SU-DHL-6 (cell line): Measurements from ENCODE around the gene TARDBP.

ENCODE experiments used
- H2AFZ ChIP-seq: fragments of 200-600 bp; sonication (generic); 2 replicates; pipeline ENCODE4 v1.6.1; 2014; ENCODE audit warnings: low read depth, mild to moderate bottlenecking, moderate library complexity, mixed read lengths, antibody characterized with exemption, low read length; ENCODE audit not compliant: severe bottlenecking
- H3F3A ChIP-seq: fragments of 200-600 bp; shearing (Covaris generic); 2 replicates; pipeline ENCODE4 v1.6.0; 2016; ENCODE audit warnings: antibody characterized with exemption, mild to moderate bottlenecking; ENCODE audit not compliant: insufficient read depth
- H3K27ac ChIP-seq: fragments of 200-600 bp; sonication (generic); 2 replicates; pipeline ENCODE4 v1.5.1; 2016; ENCODE audit warnings: low read depth, mild to moderate bottlenecking, low read length, moderate library complexity, mixed read lengths
- H3K27me3 ChIP-seq: fragments of 200-600 bp; sonication (generic), shearing (Covaris generic); 2 replicates; pipeline ENCODE4 v1.6.0; 2014; ENCODE audit warnings: mild to moderate bottlenecking, low read length
- H3K36me3 ChIP-seq: fragments of 200-600 bp; sonication (generic); 2 replicates; pipeline ENCODE4 v1.6.1; 2014; ENCODE audit warnings: mild to moderate bottlenecking, low read length, mixed read lengths
- H3K4me2 ChIP-seq: fragments of 300-600, 200-600 bp; shearing (Covaris generic), sonication (generic); 2 replicates; pipeline ENCODE4 v1.6.0; 2014; ENCODE audit warnings: low read length, low read depth, mild to moderate bottlenecking; ENCODE audit not compliant: poor library complexity, severe bottlenecking
- H3K4me3 ChIP-seq: fragments of 200-600 bp; sonication (generic); 2 replicates; pipeline ENCODE4 v1.5.1; 2014; ENCODE audit warnings: antibody characterized with exemption, low read length, mild to moderate bottlenecking, mixed read lengths; ENCODE audit not compliant: insufficient read depth, poor library complexity, severe bottlenecking
- H3K79me2 ChIP-seq: fragments of 200-600 bp; sonication (generic); 2 replicates; pipeline ENCODE4 v1.6.1; 2014; ENCODE audit warnings: mild to moderate bottlenecking, low read length, moderate library complexity; ENCODE audit not compliant: insufficient read depth
- H3K9ac ChIP-seq: fragments of 200-600 bp; sonication (generic); 2 replicates; pipeline ENCODE4 v1.7.0; 2014; ENCODE audit warnings: mild to moderate bottlenecking, low read length
- H3K9me2 ChIP-seq: fragments of 200-600 bp; sonication (generic); replicated peaks from 2 replicates; pipeline ENCODE4 v1.6.1; 2014; ENCODE audit warnings: low read length; ENCODE audit not compliant: insufficient read depth
- H3K9me3 ChIP-seq: fragments of 200-600 bp; sonication (generic); 2 replicates; pipeline ENCODE4 v1.6.1; 2014; ENCODE audit warnings: low read length, mixed read lengths; ENCODE audit not compliant: insufficient read depth
- H4K20me1 ChIP-seq: fragments of 200-600 bp; sonication (generic); 2 replicates; pipeline ENCODE4 v1.6.1; 2014; ENCODE audit warnings: low read depth, mild to moderate bottlenecking, antibody characterized with exemption, low read length, moderate library complexity, mixed read lengths
- CTCF ChIP-seq: fragments of 200-600 bp; sonication (generic); IDR thresholded peaks from one replicate; pipeline ENCODE4 v1.5.1; 2017; ENCODE audit warnings: antibody characterized with exemption, mild to moderate bottlenecking, low read length, moderate library complexity; ENCODE audit not compliant: insufficient read depth, poor library complexity, severe bottlenecking
- EZH2phosphoT487 ChIP-seq: fragments of 200-600 bp; sonication (generic), shearing (Covaris generic); conservative IDR thresholded peaks from 2 replicates; pipeline ENCODE4 v1.6.1; 2018; ENCODE audit warnings: mild to moderate bottlenecking, antibody characterized with exemption, low read length, moderate library complexity, mixed read lengths

The TARDBP gene

GRCh38 chr1:11012260-11013159 is at the start of gene TARDBP:
TARDBP (plus strand) TSS chr1:11012654; CDS start chr1:11013728, 1,074 bp downstream.
- peaks cover 15% of the 10 kb centered on the region for H4K20me1 ChIP-seq

GRCh38 chr1:10965546-10966226 is 46.8 kb upstream of the TARDBP start:
- H3F3A ChIP-seq: no peaks in the 10 kb centered on the region
- H3K27ac ChIP-seq: no peak overlapping the region
- H2AFZ ChIP-seq: no peak overlapping the region
- no peaks in the 10 kb centered on the region for H3K9me3 ChIP-seq
- H3K9me2 ChIP-seq: no peaks in the 10 kb centered on the region
- H3K79me2 ChIP-seq: no peaks in the 10 kb centered on the region
- no peak overlapping the region for H3K4me3 ChIP-seq
- no peaks in the 10 kb centered on the region for H3K27me3 ChIP-seq
- H3K4me2 ChIP-seq: no peak overlapping the region
- H3K36me3 ChIP-seq: no peaks in the 10 kb centered on the region
- no peak overlapping the region for H3K9ac ChIP-seq
- TF ChIP-seq EZH2phosphoT487 (no peak), CTCF (no peak)
- no peaks in the 10 kb centered on the region for H4K20me1 ChIP-seq

More at GRCh38 chr1:11012260-11013159, at the start of gene TARDBP:
- no peak for TF ChIP-seq CTCF
- no peak for TF ChIP-seq EZH2phosphoT487
- Histone ChIP-seq H3F3A (no peaks in the 10 kb centered on the region), H3K27ac (peak within 1 kb of the TSS; percentile 71), H2AFZ (peak within 1 kb of the TSS; percentile 87), H3K79me2 (peaks cover 38% of the 10 kb centered on the region), H3K9me3 (no peaks in the 10 kb centered on the region), H3K36me3 (peaks cover 21% of the 10 kb centered on the region), H3K4me3 (peak within 1 kb of the TSS; percentile 98), H3K27me3 (no peaks in the 10 kb centered on the region), H3K9ac (peak within 1 kb of the TSS; percentile 97), H3K4me2 (peak within 1 kb of the TSS; percentile 73), H3K9me2 (no peaks in the 10 kb centered on the region)

- Histone ChIP-seq H3K9me3 (no peaks in the 10 kb centered on the region), H4K20me1 (no peaks in the 10 kb centered on the region), H3K27ac (no peak overlapping the region), H2AFZ (no peak overlapping the region), H3K79me2 (no peaks in the 10 kb centered on the region), H3K27me3 (no peaks in the 10 kb centered on the region), H3F3A (no peaks in the 10 kb centered on the region), H3K9ac (no peak overlapping the region), H3K4me3 (no peak overlapping the region), H3K36me3 (no peaks in the 10 kb centered on the region), H3K4me2 (no peak overlapping the region), H3K9me2 (no peaks in the 10 kb centered on the region)
- no peak for TF ChIP-seq EZH2phosphoT487
- TF ChIP-seq CTCF: no peak
Measured at GRCh38 chr1:10967090-10967489, 45.4 kb upstream of the TARDBP start.
